NCI-H345 (cell line): ENCODE measurements around the gene AKR7A2.
"Not testable (repeated sequence)": the region's sequence is repeated elsewhere in the genome, so short reads cannot be mapped to it uniquely, and the experiment has no call there.

ENCODE experiments used
- DNase-seq: peaks from one replicate; lab custom pipeline; 2025; lab: John Stamatoyannopoulos, UW

AKR7A2 gene

GRCh38 chr1:19306941-19307340, 5.0 kb downstream of the AKR7A2 start:
- no peak for DNase-seq

GRCh38 chr1:19305880-19306279, 6.1 kb downstream of the AKR7A2 start:
- no peak for DNase-seq

DNA sequence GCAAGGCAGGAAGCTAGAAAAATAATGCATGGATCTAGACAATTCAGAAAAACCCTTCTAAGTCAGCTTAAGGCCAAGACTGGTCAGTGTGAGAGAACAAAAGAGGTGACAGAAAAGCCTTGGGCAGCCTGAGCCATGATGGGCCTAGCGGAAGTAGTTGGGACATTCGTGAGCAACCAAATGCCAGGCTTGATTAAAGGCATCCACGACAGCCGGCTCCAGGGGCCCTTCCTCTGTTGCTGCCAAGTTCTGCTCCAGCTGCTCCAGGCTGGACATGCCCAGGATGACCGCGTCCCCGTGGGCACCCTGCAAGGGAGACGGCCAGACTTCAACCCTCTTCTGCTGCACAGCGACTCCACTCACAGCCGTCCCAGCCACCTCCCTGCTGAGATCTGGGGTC, 7.9 kb downstream of the AKR7A2 start:
- DNase-seq: not testable (repeated sequence)

DNA sequence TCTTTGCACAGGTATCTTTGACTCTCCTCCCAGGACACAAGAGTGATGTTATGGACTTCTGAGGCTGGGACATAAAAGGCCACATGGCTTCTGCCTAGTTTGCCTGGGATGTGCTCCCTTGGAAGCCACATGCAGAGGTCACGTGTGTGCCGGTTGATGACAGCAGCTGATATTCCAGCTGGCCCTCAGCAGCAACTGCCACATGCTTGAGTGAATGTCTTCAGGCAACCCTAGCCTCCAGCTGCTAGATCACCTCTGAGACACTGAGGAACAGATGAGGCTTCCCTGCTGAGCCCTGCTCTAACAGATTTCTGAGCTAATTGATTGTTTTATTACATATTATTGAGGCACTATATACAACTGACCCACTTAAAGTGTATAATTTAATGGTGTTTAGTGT, 11.7 kb downstream of the AKR7A2 start:
- peak; percentile 8 for DNase-seq

DNA sequence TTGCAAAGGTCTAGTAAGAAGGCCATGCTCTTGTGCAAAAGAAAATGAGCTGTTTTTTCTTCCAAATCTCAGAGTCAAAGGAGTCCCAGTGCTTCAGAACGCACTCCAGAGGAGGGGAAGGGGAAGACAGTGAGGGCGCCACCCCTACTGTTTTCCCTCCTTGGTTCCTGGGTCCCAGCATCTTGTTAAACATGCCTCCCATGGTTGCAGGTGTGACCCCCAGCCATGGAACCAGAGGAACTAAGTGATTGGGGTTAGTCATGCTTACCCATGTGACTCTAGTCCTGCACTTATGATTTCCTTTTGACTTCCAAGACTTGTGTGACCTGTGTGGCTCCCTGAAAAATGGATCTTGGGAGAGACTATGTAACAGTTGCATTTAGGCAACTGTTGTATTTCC, 17.3 kb downstream of the AKR7A2 start:
- no peak for DNase-seq

DNA sequence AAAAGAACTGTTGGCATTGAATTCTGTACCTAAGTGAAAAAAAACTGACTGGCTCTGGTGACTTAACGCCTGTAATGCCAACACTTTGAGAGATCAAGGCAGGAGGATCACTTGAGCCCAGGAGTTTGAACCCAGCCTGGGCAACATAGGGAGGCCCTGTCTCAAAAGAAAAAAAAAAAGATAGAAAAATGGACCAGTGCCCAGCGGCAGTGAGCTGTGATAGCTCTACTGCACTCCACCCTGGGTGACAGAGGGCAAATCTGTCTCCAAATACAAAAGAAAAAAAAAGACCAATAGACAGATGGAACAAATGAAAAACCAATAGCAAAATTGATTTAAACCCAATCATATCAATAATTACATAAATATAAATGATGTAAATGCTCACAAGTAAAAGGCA, 22.7 kb downstream of the AKR7A2 start:
- DNase-seq: no peak

DNA sequence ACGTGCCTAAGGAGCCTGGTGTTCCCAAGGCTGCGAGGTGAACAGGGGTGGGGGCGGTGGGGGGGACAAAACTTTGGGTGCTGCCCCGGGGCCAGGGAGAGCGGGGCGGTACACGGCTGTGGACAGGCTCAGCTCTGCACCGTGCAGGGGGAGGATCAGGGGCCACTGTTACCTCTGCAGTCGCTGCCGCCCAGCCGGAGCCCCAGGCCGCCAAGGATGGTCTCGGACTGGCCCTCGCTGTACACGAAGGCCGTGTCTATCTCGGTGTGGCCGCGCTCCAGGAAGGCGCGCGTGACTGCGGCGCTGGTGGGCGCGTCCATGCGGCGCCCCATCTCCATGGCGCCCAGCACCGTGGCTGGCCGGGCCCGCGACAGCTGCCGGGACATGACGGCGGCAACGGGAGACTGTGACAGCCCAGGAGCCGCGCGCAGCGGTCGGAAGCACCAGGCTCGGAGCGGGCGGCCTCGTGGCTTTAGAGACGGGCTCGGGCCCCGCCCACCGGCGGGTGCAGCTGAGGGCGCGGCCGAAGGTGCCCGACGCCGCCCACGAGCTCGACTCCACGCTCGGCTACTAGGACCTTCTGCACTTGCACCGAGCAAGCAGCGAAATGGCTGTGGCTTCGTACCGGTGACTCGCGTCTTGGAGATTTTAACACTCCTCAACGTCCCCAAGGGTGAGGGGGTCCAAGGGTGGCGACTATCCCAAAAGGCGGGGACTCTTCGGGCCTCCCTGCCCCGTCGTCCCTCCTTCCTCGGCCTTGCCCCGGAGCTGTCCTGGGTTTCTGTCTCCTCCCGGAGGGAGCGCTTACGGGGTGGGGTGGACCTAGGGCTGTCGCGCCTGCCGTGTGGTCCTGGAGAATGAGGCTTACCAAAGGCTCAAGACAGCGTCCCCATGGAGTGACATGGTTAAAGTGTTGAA, 23.4 kb downstream of the AKR7A2 start, which contains the start of gene AKR7A3:
Gene AKR7A3, minus strand, starts transcription at position 447 of the 918 bp plus-strand sequence. Its CDS starts 61 bp downstream, at position 386.
- not testable (repeated sequence) for DNase-seq

DNA sequence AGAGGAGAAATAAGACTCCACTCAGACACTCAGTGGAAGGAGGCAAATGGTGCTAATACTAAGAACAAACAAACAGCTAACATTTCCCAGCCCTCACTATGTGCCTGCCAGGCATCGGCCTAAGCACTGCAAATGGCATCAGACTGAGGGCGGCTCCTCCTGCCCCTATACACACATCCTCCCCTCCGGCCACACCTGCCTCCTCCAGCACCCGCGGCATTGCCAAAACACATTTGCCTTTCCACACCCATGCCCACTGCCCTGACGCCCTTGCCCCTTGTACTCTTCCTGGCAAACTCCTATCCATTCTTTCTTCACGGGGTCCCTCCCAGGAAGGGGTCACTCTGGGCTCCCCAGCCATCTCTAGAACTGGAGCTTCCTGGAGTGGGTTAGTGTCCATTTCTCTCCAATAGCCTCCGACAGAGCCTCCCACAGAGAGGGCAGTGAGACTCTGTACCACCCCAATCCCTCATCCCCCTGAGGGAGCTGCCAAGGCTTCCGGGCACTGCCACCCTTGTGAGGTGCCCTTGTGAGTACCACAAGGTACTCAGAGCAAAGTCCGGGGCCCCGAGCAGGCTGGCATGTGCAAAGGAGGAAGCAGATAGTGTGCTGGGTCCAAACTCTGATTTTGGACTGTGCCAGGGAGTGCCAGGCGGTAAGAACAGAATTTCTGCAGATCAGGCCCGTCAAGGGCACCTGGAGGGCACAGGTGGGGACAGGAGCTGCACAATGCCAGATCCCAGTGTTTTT, 24.3 kb downstream of the AKR7A2 start:
- DNase-seq: no peak

GRCh38 chr1:19285807-19286206, 26.1 kb downstream of the AKR7A2 start:
- DNase-seq: not testable (repeated sequence)

GRCh38 chr1:19285366-19285765, 26.6 kb downstream of the AKR7A2 start:
- DNase-seq: not testable (repeated sequence)

- no peak for DNase-seq
Measured at GRCh38 chr1:19284881-19285280, 27.1 kb downstream of the AKR7A2 start.

GRCh38 chr1:19283891-19284290, 28.1 kb downstream of the AKR7A2 start:
- DNase-seq: no peak

- DNase-seq: no peak
Measured at GRCh38 chr1:19274636-19275035, 37.3 kb downstream of the AKR7A2 start.

- DNase-seq: not testable (repeated sequence)
Measured at GRCh38 chr1:19273844-19274531, 38.0 kb downstream of the AKR7A2 start.

- DNase-seq: no peak
Measured at GRCh38 chr1:19273106-19273843, 38.7 kb downstream of the AKR7A2 start.

DNA sequence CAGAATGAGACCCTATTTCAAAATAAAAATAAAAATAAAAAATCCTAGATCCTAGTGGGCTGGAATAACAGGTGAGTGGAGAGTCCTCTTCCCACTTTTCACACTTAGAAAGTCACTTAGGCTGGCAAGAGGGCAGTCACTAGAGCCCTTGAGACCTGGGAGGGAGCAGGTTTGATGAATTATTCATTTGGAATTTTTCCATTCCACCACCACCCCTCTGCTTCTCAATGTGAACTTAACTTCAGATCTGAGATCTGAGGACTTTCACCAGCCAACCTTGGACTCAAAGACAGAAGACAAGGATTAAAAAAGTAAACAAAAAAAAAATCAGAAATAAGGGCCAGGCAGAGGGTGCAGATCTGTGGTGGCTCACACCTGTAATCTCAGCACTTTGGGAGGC, 39.9 kb downstream of the AKR7A2 start:
- no peak for DNase-seq

- DNase-seq: not testable (repeated sequence)
Measured at GRCh38 chr1:19270343-19270730, 41.6 kb downstream of the AKR7A2 start.

DNA sequence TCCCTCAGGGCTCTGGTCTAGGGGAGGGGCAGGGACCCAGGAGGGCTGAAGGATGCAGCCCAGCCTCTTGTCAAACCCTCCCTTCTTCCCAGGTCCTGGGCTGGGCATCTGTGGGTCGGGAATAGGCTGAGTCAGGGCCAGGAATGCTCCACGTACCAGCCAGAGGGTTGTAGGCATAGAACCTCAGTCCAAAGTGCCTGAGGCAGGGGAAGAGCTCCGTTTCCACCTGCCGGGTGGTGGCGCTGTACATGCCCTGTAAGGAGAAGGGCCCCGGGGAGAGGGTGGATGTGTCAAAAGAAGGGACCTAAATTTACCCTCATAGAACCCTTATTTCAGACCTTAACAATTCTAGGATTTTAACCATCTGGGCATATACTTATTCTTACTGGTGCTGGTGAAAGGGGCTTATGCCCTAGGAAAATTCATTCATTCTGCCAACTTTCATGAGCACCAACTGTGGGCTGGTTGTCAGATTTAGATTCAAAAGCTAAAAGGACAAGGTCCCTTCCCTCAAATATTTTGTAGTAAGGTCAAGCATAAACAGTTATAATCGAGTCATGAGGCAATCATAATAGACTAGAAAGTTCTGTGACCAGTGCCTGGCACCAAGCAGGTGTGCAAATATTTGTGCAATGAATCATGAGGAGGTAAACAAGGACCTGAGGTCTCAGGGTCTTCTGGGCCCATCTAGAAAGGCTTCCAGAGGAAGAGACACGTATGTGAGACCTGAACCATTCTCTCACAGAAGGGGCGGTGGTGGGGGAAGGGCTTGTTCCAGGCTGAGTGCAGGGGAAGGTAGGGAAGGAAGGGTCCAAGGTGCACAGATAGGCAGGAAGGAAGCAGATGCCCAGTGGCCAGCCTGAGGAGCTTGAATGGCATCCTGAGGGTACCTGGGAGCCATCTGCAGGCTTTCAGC, 42.3 kb downstream of the AKR7A2 start:
- DNase-seq: not testable (repeated sequence)

- no peak for DNase-seq
Measured at GRCh38 chr1:19268445-19268844, 43.5 kb downstream of the AKR7A2 start.

DNA sequence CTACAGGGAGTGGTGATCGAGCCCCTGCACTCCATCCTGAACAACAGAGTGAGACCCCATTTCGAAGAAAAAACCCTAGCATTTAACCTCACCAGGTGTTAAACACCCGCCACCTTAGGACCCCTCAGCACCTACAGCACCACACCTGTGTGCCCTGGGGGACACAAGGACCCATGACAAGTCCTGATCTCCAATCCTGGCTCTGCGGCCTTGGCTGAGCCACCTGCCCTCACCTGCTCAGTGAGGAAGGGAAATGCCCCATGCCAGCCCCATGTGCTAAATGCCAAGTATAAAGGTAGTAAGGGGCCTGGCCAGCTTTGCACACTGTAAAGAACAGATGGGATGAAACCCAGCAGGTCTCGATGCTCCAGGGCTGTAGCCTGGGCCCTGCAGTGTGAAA, 49.2 kb downstream of the AKR7A2 start:
- DNase-seq: no peak

GRCh38 chr1:19262047-19262446, 49.9 kb downstream of the AKR7A2 start:
- no peak for DNase-seq
